Activated CD4-positive, CD25-positive, alpha-beta regulatory T cell treated with anti-CD3 and anti-CD28 coated beads, Interleukin-2, amount 50 U/mL, for 72 hours (primary cell): ENCODE measurements around the gene XIRP2.

Experiments
- DNase-seq: peaks from one replicate; pipeline ENCODE4 v3.0.0; 2021

Gene XIRP2

GRCh38 chr2:167140767-167141166 is 252.5 kb downstream of the XIRP2 start:
- no peak for DNase-seq

GRCh38 chr2:167142554-167142953 is 254.3 kb downstream of the XIRP2 start:
- no peak for DNase-seq

GRCh38 chr2:167144179-167144898 is 256.1 kb downstream of the XIRP2 start:
- DNase-seq: no peak

- no peak for DNase-seq
Measured at GRCh38 chr2:167147271-167147941, 259.1 kb downstream of the XIRP2 start.

GRCh38 chr2:167151894-167152293 is 263.6 kb downstream of the XIRP2 start:
- DNase-seq: no peak

GRCh38 chr2:167157523-167157922 is 269.2 kb downstream of the XIRP2 start:
- DNase-seq: no peak

- no peak for DNase-seq
Measured at GRCh38 chr2:167177196-167177595, 288.9 kb downstream of the XIRP2 start.

GRCh38 chr2:167181134-167181533 is 292.9 kb downstream of the XIRP2 start:
- DNase-seq: no peak

GRCh38 chr2:167181688-167182087 is 293.4 kb downstream of the XIRP2 start:
- no peak for DNase-seq

- DNase-seq: no peak
Measured at GRCh38 chr2:167182403-167182802, 294.1 kb downstream of the XIRP2 start.

- DNase-seq: no peak
Measured at GRCh38 chr2:167183931-167184330, 295.7 kb downstream of the XIRP2 start.

GRCh38 chr2:167186465-167186864 is 298.2 kb downstream of the XIRP2 start:
- DNase-seq: no peak

- no peak for DNase-seq
Measured at GRCh38 chr2:167187049-167187727, 298.9 kb downstream of the XIRP2 start.

GRCh38 chr2:167187978-167188967 is 300.0 kb downstream of the XIRP2 start:
- no peak for DNase-seq

- no peak for DNase-seq
Measured at GRCh38 chr2:167190053-167190452, 301.8 kb downstream of the XIRP2 start.

GRCh38 chr2:167191588-167191987 is 303.3 kb downstream of the XIRP2 start:
- no peak for DNase-seq

- DNase-seq: no peak
Measured at GRCh38 chr2:167192833-167193232, 304.6 kb downstream of the XIRP2 start.

- DNase-seq: no peak
Measured at GRCh38 chr2:167196461-167197252, 308.4 kb downstream of the XIRP2 start.

GRCh38 chr2:167198009-167198408 is 309.7 kb downstream of the XIRP2 start:
- DNase-seq: no peak

- no peak for DNase-seq
Measured at GRCh38 chr2:167198576-167198975, 310.3 kb downstream of the XIRP2 start.

- DNase-seq: no peak
Measured at GRCh38 chr2:167200019-167200418, 311.7 kb downstream of the XIRP2 start.

- DNase-seq: no peak
Measured at GRCh38 chr2:167209784-167210183, 321.5 kb downstream of the XIRP2 start.
